Measurements from ENCODE around the gene MAFG.

DNA sequence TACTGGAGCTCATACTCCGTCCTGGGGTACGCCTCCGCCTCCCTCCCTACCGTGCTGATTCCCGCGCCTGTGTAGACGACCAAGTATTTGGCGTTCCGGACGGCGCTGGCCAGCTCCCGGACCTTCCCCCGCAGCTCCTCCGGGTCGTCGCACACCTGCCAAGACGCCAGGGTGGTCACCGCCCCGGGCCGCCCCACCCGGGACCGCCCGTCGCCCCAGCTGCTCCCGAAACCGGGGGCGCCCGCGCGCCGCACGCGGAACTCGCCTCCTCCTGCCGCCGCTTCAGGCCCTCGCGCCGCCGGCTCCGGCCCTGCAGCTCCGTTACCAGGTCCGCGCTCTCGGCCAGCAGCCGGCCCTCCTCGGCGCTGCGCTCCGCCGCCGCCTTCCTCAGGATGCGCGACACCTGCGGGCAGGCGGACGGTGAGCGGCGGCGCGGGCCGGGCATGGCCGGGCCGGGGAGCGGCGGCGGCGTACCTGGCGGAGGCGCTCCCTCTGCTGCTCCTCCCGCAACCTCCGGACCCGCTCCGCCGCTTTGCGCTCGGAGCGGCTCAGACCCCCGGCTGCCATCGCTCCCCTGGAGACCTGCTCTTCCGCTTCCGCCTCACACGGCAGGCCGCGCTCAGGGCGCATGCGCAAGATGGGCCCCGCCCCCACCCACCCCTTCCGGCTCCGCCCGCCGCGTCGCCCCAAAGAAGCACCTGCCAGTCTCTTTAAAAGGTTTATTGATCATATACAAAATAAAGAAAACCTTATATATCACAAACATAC lies 9.8 kb downstream of the MAFG start, which contains the start of gene SIRT7:
- TF ChIP-seq CTCF (IDR thresholded peaks at IDR 0.05; ENCODE audit: insufficient read depth, low read length, poor library complexity, severe bottlenecking) (no peak), EZH2phosphoT487 (conservative IDR thresholded peaks at IDR 0.05; ENCODE audit: low read length) (no peak)

Measured in SU-DHL-6 (cell line).